HCT116 (cell line): ENCODE measurements around the gene PCAT6.

Experiments used
- EZH2 ChIP-seq: fragments of 200-600 bp; sonication (generic); IDR thresholded peaks from 2 replicates; pipeline ENCODE4 v1.6.1; 2017; ENCODE audit warnings: antibody characterized with exemption, mixed run types
- JUND ChIP-seq: IDR thresholded peaks from 2 replicates; pipeline ENCODE4 v1.6.1; 2012
- POLR2A ChIP-seq: IDR thresholded peaks from 2 replicates; pipeline ENCODE4 v1.7.0; 2011; ENCODE audit warnings: borderline replicate concordance; ENCODE audit not compliant: insufficient read depth, insufficient read length; ENCODE audit errors: extremely low read depth
- POLR2AphosphoS5 ChIP-seq: IDR thresholded peaks from 2 replicates; pipeline ENCODE4 v1.6.1; 2011; ENCODE audit warnings: mild to moderate bottlenecking, low read depth, low read length, moderate library complexity
- REST ChIP-seq: IDR thresholded peaks from 2 replicates; pipeline ENCODE4 v1.6.1; 2012; ENCODE audit warnings: low read depth
- SP1 ChIP-seq: IDR thresholded peaks from 2 replicates; pipeline ENCODE4 v1.6.1; 2012; ENCODE audit warnings: low read depth
- TF ChIP-seq, protein P1 (sequence below): IDR thresholded peaks from 2 replicates; pipeline ENCODE4 v1.6.1; 2012
- TF ChIP-seq, protein P2 (sequence below), 3 experiments: fragments of 200-600 bp in 1 of 3; sonication (generic) in 1 of 3; IDR thresholded peaks in 2 of 3; conservative IDR thresholded peaks in 1 of 3; 2 replicates each; pipeline ENCODE4 v1.5.1; 2012 to 2017; ENCODE audit warnings: low read depth in 2 of 3, low read length in 2 of 3, antibody characterized with exemption in 1 of 3, borderline replicate concordance in 1 of 3, control low read depth in 1 of 3, mild to moderate bottlenecking in 1 of 3, mixed read lengths in 1 of 3, mixed run types in 1 of 3, moderate library complexity in 1 of 3; ENCODE audit not compliant: insufficient read depth in 1 of 3

DNA sequence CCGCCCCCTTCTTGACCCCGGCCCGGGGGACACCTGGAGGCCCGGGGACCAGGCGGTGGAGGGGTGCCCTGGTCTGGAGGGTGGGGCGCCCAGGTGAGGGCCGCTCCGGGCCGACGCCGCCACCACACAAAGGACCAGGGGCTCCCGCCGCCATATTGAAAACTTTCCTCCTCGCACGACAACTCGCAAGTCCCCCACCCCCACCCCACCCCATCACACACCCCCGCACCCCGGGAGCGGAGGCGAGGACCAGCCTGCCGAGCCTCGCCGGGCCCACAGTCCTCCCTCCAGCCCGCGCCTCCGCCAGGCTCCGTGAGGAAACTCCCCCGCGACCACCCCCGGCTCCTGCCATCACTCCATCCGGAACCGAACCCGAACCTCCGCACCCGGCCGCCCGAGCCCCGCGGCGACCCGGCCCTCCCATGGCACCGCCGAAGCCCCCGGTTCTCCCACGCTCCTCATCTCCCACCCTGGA lies 3.3 kb upstream of the PCAT6 start:
- no peak for TF ChIP-seq EZH2
- TF ChIP-seq JUND: no peak
- TF ChIP-seq, protein P1, sequence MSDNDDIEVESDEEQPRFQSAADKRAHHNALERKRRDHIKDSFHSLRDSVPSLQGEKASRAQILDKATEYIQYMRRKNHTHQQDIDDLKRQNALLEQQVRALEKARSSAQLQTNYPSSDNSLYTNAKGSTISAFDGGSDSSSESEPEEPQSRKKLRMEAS: no peak
- TF ChIP-seq POLR2AphosphoS5: no peak
- TF ChIP-seq, protein P2, sequence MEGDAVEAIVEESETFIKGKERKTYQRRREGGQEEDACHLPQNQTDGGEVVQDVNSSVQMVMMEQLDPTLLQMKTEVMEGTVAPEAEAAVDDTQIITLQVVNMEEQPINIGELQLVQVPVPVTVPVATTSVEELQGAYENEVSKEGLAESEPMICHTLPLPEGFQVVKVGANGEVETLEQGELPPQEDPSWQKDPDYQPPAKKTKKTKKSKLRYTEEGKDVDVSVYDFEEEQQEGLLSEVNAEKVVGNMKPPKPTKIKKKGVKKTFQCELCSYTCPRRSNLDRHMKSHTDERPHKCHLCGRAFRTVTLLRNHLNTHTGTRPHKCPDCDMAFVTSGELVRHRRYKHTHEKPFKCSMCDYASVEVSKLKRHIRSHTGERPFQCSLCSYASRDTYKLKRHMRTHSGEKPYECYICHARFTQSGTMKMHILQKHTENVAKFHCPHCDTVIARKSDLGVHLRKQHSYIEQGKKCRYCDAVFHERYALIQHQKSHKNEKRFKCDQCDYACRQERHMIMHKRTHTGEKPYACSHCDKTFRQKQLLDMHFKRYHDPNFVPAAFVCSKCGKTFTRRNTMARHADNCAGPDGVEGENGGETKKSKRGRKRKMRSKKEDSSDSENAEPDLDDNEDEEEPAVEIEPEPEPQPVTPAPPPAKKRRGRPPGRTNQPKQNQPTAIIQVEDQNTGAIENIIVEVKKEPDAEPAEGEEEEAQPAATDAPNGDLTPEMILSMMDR (IDR thresholded peaks at IDR 0.05 in 2 of 3, conservative IDR thresholded peaks at IDR 0.05 in 1 of 3; ENCODE audit: borderline replicate concordance in 1 of 3, insufficient read depth in 1 of 3, low read depth in 2 of 3, low read length in 2 of 3): no peak
- TF ChIP-seq POLR2A: no peak
- TF ChIP-seq SP1: no peak
- TF ChIP-seq REST: no peak
